ENCODE results near the gene MPI.
"Not testable (repeated sequence)": the region's sequence is repeated elsewhere in the genome, so short reads cannot be mapped to it uniquely, and the experiment has no call there.

The MPI gene

GRCh38 chr15:74890665-74890960 is 771 bp downstream of the MPI start:
- DNase-seq (ENCODE audit: low read depth in 2 of 2, low spot score in 1 of 2) = no peak

GRCh38 chr15:74891469-74891868 is 1.6 kb downstream of the MPI start:
- no peak for DNase-seq (ENCODE audit: low read depth in 2 of 2, low spot score in 1 of 2)

- no peak for DNase-seq (ENCODE audit: low read depth in 2 of 2, low spot score in 1 of 2)
Observed at GRCh38 chr15:74892313-74892712, 2.5 kb downstream of the MPI start.

GRCh38 chr15:74892931-74893330 is 3.1 kb downstream of the MPI start:
- DNase-seq (ENCODE audit: low read depth in 2 of 2, low spot score in 1 of 2) = no peak

GRCh38 chr15:74893627-74894026 is 3.8 kb downstream of the MPI start:
- DNase-seq (ENCODE audit: low read depth in 2 of 2, low spot score in 1 of 2) = no peak

GRCh38 chr15:74894383-74894782 is 4.5 kb downstream of the MPI start:
- not testable (repeated sequence) for DNase-seq (ENCODE audit: low read depth in 2 of 2, low spot score in 1 of 2)

GRCh38 chr15:74895830-74896229 is 6.0 kb downstream of the MPI start:
- DNase-seq (ENCODE audit: low read depth in 2 of 2, low spot score in 1 of 2) = no peak

- no peak for DNase-seq (ENCODE audit: low read depth in 2 of 2, low spot score in 1 of 2)
Observed at GRCh38 chr15:74896316-74896715, 6.5 kb downstream of the MPI start.

- DNase-seq (ENCODE audit: low read depth in 2 of 2, low spot score in 1 of 2) = no peak
Observed at GRCh38 chr15:74897300-74897701, 7.5 kb downstream of the MPI start.

GRCh38 chr15:74901612-74902063 is 11.8 kb downstream of the MPI start:
- peak in 1 of 2 donors; percentile 38 for DNase-seq (ENCODE audit: low read depth in 2 of 2, low spot score in 1 of 2)

GRCh38 chr15:74902295-74903075 is 12.6 kb downstream of the MPI start:
- DNase-seq (ENCODE audit: low read depth in 2 of 2, low spot score in 1 of 2) = no peak

- DNase-seq (ENCODE audit: low read depth in 2 of 2, low spot score in 1 of 2) = no peak
Observed at GRCh38 chr15:74903676-74904075, 13.8 kb downstream of the MPI start.

- no peak for DNase-seq (ENCODE audit: low read depth in 2 of 2, low spot score in 1 of 2)
Observed at GRCh38 chr15:74904190-74904805, 14.5 kb downstream of the MPI start.

GRCh38 chr15:74906067-74906449 is 16.2 kb downstream of the MPI start:
- no peak for DNase-seq (ENCODE audit: low read depth in 2 of 2, low spot score in 1 of 2)

- peak; percentile 46 to 56 for DNase-seq (ENCODE audit: low read depth in 2 of 2, low spot score in 1 of 2)
Observed at GRCh38 chr15:74906450-74907162, 16.8 kb downstream of the MPI start, which contains the start of gene FAM219B. Gene FAM219B (minus strand): TSS chr15:74906851. CDS start chr15:74906800, 51 bp downstream.

- no peak for DNase-seq (ENCODE audit: low read depth in 2 of 2, low spot score in 1 of 2)
Observed at GRCh38 chr15:74907163-74907870, 17.5 kb downstream of the MPI start.

- no peak for DNase-seq (ENCODE audit: low read depth in 2 of 2, low spot score in 1 of 2)
Observed at GRCh38 chr15:74908635-74909034, 18.8 kb downstream of the MPI start.

- no peak for DNase-seq (ENCODE audit: low read depth in 2 of 2, low spot score in 1 of 2)
Observed at GRCh38 chr15:74913041-74913440, 23.2 kb downstream of the MPI start.

GRCh38 chr15:74913799-74914198 is 24.0 kb downstream of the MPI start:
- not testable (repeated sequence) for DNase-seq (ENCODE audit: low read depth in 2 of 2, low spot score in 1 of 2)

- DNase-seq (ENCODE audit: low read depth in 2 of 2, low spot score in 1 of 2) = no peak
Observed at GRCh38 chr15:74917676-74918075, 27.8 kb downstream of the MPI start.

- no peak for DNase-seq (ENCODE audit: low read depth in 2 of 2, low spot score in 1 of 2)
Observed at GRCh38 chr15:74920456-74920855, 30.6 kb downstream of the MPI start.

GRCh38 chr15:74924525-74924924 is 34.7 kb downstream of the MPI start:
- no peak for DNase-seq (ENCODE audit: low read depth in 2 of 2, low spot score in 1 of 2)
